Activated T-cell treated with anti-CD3 and anti-CD28 coated beads, Interleukin-2, amount 50 U/mL, for 4 hours (primary cell): Measurements from ENCODE around the gene NOS1AP. TPM values are rescaled to one million over a fixed set of nuclear protein-coding genes. Genes with fewer than 3 reads are reported as not detected.
A peak's percentile ranks its signal among the peaks of the same experiment; 100 is the strongest.

ENCODE experiments used
- ATAC-seq, 2 donors: fragments of 200-7000 bp; cut with Tn5 transposase; one replicate each; pipeline ENCODE4 v1.10.0; 2021
- DNase-seq: peaks from one replicate; pipeline ENCODE4 v3.0.0-alpha.2; 2020
- H3K27me3 Mint-ChIP-seq: one replicate; pipeline ENCODE4 v1.8.0; 2021; ENCODE audit warnings: low read depth, mixed read lengths
- H3K36me3 Mint-ChIP-seq: one replicate; pipeline ENCODE4 v1.8.0; 2022; ENCODE audit warnings: mixed read lengths; ENCODE audit not compliant: insufficient read depth
- H3K4me1 Mint-ChIP-seq: one replicate; pipeline ENCODE4 v1.8.0; 2021; ENCODE audit warnings: low read depth, mixed read lengths
- H3K4me3 Mint-ChIP-seq: one replicate; pipeline ENCODE4 v1.8.0; 2021; ENCODE audit warnings: mild to moderate bottlenecking, moderate library complexity, mixed read lengths
- H3K9me3 Mint-ChIP-seq: one replicate; pipeline ENCODE4 v1.8.0; 2021; ENCODE audit warnings: mixed read lengths
- total RNA-seq, 3 donors: library from RNA; stranded (reverse); gene quantifications; one replicate each; pipeline ENCODE4 v1.2.1, GENCODE V29; 2021

The NOS1AP gene
- total RNA-seq, 3 donors from 2014 or later: 0.05 to 0.37 (median 0.13) TPM

DNA sequence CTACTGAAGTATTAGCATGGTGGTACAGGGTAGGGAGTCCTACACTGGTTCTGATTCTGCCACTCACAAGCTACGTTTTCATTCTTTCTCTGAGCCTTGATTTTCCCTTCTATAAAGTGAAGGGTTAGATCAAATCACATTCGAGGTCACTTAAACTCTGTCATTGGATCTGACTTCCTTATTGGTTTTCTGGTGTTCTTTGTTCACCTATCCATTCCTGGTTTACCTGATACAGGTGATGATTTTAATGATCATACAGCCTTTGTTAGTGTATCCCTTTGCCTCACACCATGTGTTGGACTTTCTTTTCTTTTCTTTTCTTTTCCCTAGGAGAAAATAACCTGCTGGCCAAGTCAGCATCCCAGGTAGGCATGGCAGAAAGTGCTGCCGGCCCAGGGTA lies 74.8 kb downstream of the NOS1AP start:
- DNase-seq: no peak
- Mint-ChIP-seq H3K27me3 (peaks cover 16% of the 10 kb centered on the region), H3K36me3 (no peaks in the 10 kb centered on the region), H3K4me1 (no peaks in the 10 kb centered on the region), H3K4me3 (no peak overlapping the region), H3K9me3 (no peaks in the 10 kb centered on the region)
- no peak for ATAC-seq

DNA sequence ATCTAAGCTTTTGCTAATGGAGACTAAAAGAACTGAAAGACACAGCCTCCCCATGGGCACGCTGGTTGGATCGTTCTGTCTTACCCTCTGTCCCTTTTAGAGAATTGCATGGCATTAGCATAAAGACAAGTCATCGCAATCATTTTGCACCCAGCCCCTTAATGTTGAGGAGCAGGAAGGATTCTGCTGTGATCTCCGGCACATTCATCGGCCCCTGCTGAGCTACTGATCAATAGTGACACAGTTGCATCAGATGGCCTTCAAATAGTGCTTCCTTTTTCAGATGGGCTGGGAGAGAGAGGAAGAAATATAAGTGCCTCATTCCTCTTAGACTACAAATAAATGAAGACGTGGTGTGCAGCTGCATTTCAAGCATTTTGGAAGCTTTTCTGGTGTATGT lies 75.4 kb downstream of the NOS1AP start:
- Mint-ChIP-seq H3K9me3 (no peaks in the 10 kb centered on the region), H3K4me3 (no peak overlapping the region), H3K36me3 (no peaks in the 10 kb centered on the region), H3K4me1 (no peaks in the 10 kb centered on the region), H3K27me3 (peaks cover 14% of the 10 kb centered on the region)
- DNase-seq: no peak
- no peak for ATAC-seq

DNA sequence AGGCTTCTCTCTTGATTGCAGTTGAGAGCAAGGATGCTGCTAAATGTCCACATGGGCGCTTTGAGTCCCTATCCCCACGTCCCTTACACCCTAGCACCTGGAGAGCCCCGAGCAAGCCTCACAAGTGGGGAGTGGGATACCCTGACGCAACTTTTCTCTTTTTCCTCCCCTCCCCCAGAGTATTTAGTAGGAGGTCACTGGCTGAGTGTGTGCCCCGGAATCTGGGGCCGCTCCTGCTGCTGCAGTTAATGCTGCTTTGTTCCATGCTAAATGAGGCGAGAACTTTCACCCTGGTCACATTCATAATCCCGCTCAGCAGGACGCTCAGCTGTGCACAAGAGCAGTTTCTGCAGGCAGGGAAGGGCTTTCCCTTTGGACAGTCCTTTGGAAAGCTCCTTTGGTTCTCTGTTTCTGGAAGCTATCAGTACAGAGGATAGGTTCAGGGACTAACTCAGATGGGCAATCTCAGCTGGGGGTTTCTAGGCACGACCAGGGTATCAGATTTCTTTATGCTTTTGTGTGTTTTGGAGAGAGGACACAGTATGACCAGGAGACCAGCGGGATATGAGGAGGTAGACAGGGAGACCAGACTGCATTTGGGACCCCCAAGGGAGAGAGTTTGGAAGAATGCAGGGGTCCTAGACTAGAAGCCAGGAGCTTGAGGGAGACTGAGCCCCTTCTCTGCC lies 75.9 kb downstream of the NOS1AP start:
- ATAC-seq: no peak
- Mint-ChIP-seq H3K9me3 (no peaks in the 10 kb centered on the region), H3K4me1 (no peaks in the 10 kb centered on the region), H3K36me3 (no peaks in the 10 kb centered on the region), H3K4me3 (no peak overlapping the region), H3K27me3 (peaks cover 14% of the 10 kb centered on the region)
- DNase-seq: no peak

DNA sequence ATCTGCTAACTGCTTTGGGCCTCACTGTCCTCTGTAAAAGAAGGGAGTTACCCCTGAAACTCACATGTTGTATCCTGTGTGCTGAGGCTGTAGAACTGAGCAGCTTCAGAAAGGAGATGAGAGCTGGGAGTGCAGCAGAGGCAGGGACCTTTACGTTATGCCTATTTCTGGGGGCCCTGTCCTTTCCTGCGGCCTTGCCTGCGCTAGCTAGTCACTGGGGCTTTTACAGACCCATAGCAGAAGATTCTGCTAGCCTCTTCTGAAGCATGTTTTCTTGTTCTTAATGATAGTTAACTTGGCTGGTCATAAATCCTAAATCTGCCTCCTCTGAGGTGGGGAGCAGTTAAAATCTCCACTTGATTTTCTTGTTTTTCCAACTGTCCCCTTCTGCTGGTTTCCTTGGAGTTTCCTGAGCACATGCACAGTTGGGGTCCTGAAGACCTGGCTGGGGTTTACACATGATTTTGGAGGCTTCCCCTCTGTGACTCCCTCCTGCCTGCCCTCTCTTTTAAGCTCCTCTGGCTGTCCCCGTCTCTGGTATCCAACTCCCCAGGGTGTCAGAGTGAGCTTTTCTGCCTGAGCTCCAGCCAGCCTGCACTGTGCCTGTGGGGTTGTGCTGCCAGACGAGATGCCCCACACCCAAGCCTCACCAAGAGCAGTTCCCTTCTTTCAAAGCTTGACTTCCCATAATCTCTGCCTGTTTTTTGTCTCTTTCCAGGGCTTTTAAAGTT lies 76.6 kb downstream of the NOS1AP start:
- no peak overlapping the region for H3K4me3 Mint-ChIP-seq
- H3K36me3 Mint-ChIP-seq: no peaks in the 10 kb centered on the region
- no peaks in the 10 kb centered on the region for H3K9me3 Mint-ChIP-seq
- no peak for DNase-seq
- H3K4me1 Mint-ChIP-seq: no peaks in the 10 kb centered on the region
- ATAC-seq: no peak
- H3K27me3 Mint-ChIP-seq: peaks cover 14% of the 10 kb centered on the region

DNA sequence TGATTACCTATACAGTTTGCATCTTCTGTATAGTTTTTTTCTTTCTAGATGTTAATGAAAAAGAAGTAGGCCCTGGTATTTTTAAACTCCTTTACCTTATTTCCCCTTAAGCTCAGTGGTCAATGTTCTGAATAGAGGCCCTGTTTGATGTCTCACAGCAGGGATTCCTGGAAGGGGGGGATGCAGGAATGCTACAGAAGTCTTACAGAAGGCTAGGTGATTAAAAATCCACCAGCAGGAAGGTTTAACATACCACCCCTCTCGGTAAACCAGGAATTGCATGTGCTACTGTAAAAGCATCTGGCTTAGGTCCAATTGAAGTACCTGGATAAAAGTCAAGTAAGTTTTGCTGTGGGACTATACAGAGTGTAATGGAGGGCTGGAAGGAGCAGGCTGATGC lies 78.3 kb downstream of the NOS1AP start:
- DNase-seq: no peak
- peaks cover 2% of the 10 kb centered on the region for H3K27me3 Mint-ChIP-seq
- H3K4me3 Mint-ChIP-seq: no peak overlapping the region
- H3K36me3 Mint-ChIP-seq: no peaks in the 10 kb centered on the region
- H3K4me1 Mint-ChIP-seq: no peaks in the 10 kb centered on the region
- no peaks in the 10 kb centered on the region for H3K9me3 Mint-ChIP-seq
- no peak for ATAC-seq

DNA sequence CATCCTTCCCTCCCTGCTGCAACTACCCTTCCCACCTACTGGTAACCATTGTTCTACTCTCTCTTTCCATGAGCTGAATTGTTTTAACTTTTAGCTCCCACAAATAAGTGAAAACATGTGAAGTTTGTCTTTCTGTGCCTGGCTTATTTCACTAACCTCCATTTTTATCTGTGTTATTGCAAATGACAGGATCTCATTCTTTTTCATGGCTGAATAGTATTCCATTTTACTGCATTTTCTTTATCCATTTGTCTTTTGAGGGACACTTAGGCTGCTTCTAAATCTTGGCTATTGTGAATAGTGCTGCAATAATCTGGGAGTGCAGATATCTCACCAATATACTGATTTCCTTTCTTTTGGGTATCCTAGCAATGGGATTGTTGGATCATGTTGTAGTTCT lies 80.6 kb downstream of the NOS1AP start:
- Mint-ChIP-seq H3K9me3 (no peaks in the 10 kb centered on the region), H3K4me1 (no peaks in the 10 kb centered on the region), H3K4me3 (no peak overlapping the region), H3K36me3 (no peaks in the 10 kb centered on the region), H3K27me3 (peaks cover 4% of the 10 kb centered on the region)
- ATAC-seq (no peak), DNase-seq (no peak)

DNA sequence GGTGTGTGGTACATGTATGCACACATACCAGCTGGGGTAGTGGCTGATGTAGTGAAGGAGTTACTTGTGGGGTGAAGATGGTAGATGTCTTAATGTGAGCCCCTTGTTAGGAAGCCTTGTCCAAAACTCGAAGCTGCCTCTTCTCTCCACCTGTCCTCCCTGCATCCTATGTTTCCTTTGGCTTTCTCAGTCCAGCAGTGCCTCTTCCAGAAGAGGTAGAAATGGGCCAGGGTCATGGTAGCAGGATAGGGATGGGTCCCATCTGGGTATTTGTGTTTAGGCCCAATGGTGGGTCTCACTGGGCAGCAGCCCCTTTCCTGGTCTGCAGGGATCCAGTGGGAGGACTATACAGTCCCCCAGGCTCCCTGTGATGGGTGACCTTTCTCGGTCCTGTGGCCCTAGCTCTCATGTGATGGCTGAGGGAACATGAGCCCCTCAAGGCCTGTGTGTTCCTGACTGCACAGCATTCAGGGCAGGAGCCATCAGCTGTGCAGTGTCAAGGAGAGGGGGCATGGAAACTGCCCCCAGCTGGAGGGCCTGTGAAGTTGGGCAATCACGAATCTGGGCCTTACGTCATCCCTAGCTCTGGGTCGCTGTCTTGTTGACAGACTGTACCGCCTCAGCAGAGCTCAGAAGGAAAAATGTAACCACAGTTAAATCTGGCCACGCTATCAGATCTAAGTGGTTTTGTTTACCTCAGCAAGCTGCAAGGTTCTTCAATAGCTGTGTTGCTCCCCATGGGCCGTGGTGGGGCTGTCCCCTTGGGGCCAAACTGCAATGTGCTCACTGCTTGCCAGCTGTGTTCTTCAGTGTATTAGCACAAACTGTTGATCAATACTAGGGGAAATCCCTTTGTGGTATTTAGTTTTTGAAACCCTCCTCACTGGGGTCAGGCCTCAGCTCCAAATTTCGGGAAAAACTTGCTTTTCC lies 82.7 kb downstream of the NOS1AP start:
- Mint-ChIP-seq H3K36me3 (no peaks in the 10 kb centered on the region), H3K4me1 (no peaks in the 10 kb centered on the region), H3K4me3 (no peak overlapping the region), H3K9me3 (no peaks in the 10 kb centered on the region), H3K27me3 (peaks cover 6% of the 10 kb centered on the region)
- no peak for DNase-seq
- ATAC-seq: peak in 1 of 2 donors; percentile 30

DNA sequence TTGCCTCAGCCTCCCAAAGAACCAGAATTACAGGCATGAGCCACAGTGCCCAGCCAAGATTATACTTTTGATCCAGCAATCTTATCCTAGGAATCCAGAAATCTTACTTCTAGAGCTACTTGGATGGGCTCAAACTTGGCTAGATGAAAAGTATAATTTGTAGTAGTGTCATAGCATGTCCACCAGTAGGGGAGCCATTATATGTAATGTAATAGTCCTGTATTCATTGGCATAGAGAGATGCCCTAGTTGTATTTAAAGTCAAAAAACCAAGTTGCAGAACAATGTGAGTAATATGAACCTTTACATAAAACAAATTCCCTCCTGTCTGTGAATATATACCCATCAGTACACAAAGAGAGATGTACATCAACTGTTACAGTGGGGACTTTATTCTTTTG lies 83.9 kb downstream of the NOS1AP start:
- Mint-ChIP-seq H3K9me3 (no peaks in the 10 kb centered on the region), H3K4me1 (no peaks in the 10 kb centered on the region), H3K27me3 (peaks cover 8% of the 10 kb centered on the region), H3K36me3 (no peaks in the 10 kb centered on the region), H3K4me3 (no peak overlapping the region)
- DNase-seq (no peak), ATAC-seq (no peak)

DNA sequence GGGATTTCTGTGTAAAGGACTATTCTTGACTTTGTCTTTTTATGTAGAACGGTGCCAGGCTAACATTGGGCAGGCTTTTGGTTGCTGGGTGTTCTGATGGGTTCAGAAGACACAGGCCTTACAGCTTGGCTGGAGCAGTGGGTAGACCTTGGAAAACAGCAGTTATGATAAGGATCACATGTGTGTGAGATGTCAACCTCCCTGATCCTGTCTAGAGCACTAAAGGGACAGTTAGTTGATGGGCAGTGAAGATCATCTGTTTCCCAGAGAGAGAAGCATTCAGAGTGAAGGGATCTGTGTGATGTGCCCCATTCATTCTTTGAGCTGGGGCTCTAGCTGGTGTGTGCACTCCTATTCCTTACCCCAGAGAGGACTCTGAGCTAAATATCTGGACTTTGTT lies 88.0 kb downstream of the NOS1AP start:
- no peaks in the 10 kb centered on the region for H3K4me1 Mint-ChIP-seq
- no peak for ATAC-seq
- peaks cover 13% of the 10 kb centered on the region for H3K27me3 Mint-ChIP-seq

DNA sequence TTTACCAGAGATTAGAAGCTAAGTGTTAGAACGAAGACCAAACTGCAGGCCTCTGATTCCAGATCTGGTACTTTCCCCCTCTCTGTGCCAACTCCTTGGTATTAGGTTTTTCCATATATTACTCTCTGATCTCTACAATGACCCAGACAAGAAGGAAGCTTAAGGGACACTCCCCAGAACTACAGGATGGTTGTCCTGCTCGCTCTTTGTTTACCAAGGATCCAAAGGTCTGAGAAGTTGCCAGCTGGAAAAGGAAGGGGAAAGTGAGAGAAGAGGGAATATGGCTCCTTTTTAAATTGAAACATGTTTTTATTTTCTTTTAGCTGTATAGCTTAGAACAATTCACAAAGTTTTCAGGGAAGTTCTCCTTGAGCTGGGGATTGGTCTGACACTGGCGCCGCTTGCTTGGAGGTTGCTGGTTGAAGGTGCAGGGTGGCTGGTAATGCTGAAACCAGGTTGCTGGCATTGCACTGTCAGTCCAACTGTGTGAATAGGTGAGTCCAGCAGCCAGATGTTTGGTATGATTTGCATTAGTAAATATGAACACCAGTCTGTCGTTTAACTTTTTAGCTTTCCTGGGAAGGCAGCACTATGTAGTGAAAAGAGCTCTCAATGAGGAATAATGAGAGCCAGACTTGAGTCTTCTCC lies 89.3 kb downstream of the NOS1AP start:
- H3K4me3 Mint-ChIP-seq: no peak overlapping the region
- no peaks in the 10 kb centered on the region for H3K4me1 Mint-ChIP-seq
- H3K36me3 Mint-ChIP-seq: no peaks in the 10 kb centered on the region
- ATAC-seq (no peak), DNase-seq (no peak)
- peaks cover 14% of the 10 kb centered on the region for H3K27me3 Mint-ChIP-seq
- no peaks in the 10 kb centered on the region for H3K9me3 Mint-ChIP-seq

More for the DNA sequence above, 88.0 kb downstream of the NOS1AP start:
- DNase-seq: no peak
- Mint-ChIP-seq H3K9me3 (no peaks in the 10 kb centered on the region), H3K4me3 (no peak overlapping the region), H3K36me3 (no peaks in the 10 kb centered on the region)

DNA sequence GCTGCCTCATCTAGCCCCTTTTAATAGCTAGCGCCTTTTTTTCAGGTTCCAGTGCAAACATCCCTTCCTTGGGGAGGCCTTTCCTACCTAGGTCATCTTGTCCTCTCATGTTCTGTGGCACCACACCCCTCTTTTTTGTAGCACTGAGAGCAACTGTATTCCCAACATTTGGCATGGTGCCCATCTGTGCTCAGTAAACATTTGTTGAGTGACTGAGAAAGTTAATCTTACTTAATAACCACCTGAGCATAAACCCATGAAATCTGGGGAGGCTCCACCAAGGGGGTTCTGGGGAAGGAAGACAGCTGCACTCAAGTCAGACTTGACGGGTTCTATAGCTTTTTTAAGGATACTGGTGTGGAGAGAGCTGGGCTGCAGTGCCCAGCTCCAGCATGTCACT lies 90.0 kb downstream of the NOS1AP start:
- H3K9me3 Mint-ChIP-seq: no peaks in the 10 kb centered on the region
- no peak for ATAC-seq

DNA sequence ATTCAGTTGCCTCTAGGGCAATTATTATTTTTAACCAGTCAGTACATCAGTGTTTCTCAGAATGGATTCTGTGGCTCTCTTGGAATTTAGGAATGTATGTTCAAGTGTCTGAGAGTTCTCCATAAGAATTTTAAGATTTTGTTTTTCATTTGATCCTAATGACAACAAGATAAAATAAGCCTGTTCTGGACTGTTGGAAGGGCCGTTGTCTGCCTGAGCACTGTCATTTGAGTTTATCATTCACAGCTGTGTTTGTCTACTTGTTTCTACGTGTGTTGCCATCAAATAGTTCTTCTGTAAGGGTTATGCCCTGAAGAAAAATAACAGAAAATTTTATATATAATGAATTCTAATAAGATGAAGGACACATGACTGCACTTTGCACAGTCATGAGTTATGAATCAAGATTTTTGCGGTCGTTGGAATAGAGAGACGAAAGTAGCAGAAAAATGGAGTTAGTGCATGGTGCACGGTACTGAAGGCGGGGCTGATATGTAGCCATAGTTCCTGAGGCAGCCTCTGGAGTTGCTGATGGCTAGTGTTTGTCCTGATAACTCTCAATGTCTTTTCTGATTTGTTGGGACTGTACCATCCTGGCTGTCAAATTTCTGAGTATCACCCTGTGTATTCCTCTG lies 92.5 kb downstream of the NOS1AP start:
- no peaks in the 10 kb centered on the region for H3K4me1 Mint-ChIP-seq
- no peak overlapping the region for H3K4me3 Mint-ChIP-seq
- peaks cover 24% of the 10 kb centered on the region for H3K27me3 Mint-ChIP-seq
- ATAC-seq (no peak), DNase-seq (no peak)
- no peaks in the 10 kb centered on the region for H3K9me3 Mint-ChIP-seq
- H3K36me3 Mint-ChIP-seq: no peaks in the 10 kb centered on the region

More for the DNA sequence above, 90.0 kb downstream of the NOS1AP start:
- no peak for DNase-seq
- no peak overlapping the region for H3K4me3 Mint-ChIP-seq
- no peaks in the 10 kb centered on the region for H3K36me3 Mint-ChIP-seq
- peaks cover 14% of the 10 kb centered on the region for H3K27me3 Mint-ChIP-seq
- H3K4me1 Mint-ChIP-seq: no peaks in the 10 kb centered on the region

DNA sequence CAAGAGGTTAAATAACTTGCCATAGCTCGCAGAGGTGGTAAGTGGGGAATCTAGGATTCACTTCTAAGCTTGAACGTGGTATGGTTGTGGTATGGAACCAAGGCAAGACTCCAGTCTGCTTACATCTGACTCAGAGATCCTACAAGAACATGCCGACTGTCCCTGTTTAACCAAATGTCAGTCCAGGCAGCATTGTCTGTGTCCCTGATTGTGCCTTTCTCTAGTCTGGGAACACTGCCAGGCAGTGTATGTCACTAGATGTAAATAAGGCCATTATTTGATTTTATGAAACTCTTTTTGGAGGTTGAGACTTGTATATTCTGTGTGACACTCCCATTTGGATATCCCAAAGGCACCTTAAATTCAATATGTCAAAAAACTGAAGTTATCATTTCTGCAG lies 96.0 kb downstream of the NOS1AP start:
- Mint-ChIP-seq H3K27me3 (peaks cover 31% of the 10 kb centered on the region), H3K9me3 (no peaks in the 10 kb centered on the region), H3K36me3 (no peaks in the 10 kb centered on the region), H3K4me3 (no peak overlapping the region), H3K4me1 (no peaks in the 10 kb centered on the region)
- DNase-seq (no peak), ATAC-seq (no peak)
